ENCODE measurements around the gene GFER. TPM values are rescaled to one million over a fixed set of nuclear protein-coding genes. Genes with fewer than 3 reads are reported as not detected.

Gene GFER
- 8.4 and 10.6 TPM in 2 replicates for total RNA-seq

DNA sequence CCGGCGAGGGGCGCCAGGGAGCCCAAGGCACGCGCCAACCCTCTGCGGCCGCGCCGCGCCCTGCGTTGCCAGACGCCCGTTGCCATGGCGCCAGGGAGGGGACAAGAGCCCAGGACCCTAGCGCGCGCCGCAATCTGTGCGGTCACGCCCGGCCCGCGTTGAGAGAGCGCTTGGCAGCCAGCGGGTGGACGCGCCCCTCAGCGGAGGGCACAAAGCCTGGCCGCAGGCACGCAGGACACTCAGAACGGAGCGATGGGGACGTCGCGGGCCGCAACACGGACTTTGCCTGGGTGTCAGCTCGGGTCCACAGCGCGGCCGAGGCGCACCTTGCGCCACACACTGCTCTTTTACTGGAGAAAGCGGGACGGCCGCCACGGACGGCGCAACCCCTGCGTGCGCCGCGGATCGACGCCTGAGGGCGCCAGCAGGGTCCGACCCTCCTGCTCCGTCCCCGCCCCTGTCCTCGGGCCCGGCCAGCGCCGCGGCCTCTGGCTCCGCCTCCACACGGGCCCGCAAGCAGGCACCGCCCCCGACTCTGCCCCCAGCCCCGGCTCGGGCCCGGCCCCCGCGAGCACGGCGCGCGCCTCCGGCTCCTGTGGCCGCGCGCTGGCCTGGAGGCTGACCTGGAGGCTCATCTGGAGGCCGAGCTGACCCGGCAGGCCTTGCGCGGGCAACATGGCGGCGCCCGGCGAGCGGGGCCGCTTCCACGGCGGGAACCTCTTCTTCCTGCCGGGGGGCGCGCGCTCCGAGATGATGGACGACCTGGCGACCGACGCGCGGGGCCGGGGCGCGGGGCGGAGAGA, at the start of gene GFER:
Gene GFER, plus strand, starts transcription at position 650 of the 803 bp plus-strand sequence. Its CDS starts 26 bp downstream, at position 676.

DNA sequence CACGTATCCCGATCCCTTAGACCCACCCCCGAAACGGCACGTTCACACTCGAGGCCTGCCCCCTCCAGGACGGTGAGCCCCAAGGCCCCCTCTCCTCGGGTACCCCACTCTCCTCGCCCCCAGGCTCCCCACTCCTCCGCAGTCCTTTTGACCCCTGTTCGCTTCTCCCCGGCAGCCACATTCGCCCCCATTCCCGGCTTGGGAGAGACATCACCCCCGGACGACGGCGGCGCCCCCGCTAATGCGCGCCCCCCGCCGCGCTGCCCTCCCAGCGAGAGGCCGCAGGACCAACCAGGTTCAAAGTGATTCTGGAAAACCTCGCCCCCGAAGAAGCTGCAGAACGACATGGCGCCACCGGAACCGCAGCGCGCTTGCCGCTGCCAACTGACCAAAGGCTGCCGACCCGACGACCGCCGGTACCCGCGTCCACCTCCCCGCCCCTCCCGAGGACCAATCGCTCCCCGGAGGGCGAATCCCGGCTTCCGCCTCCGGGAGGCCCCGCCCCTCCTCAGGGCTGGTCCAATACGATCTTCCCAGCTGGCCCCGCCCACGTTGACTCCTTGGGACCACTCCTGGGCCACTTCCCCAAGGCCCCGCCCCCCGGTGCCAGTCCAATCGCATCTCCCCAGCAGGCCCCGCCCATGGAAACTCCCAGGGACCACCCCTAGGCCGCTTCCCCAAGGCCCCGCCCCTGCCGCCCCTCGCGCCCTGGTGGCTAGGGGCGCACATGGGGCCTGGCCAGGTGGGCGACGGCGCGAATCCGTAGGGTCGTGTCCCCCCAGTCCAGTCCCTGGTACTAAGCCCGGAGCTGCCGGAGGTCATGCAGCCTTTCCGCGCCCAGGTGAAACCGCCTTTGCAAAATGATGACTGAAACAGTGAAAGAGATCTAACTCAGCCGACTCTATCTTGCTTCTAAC, 40.9 kb upstream of the GFER start, which contains the start of gene MSRB1:
Gene MSRB1, minus strand, starts transcription at position 390 of the 917 bp plus-strand sequence. Its CDS starts 43 bp downstream, at position 347.

DNA sequence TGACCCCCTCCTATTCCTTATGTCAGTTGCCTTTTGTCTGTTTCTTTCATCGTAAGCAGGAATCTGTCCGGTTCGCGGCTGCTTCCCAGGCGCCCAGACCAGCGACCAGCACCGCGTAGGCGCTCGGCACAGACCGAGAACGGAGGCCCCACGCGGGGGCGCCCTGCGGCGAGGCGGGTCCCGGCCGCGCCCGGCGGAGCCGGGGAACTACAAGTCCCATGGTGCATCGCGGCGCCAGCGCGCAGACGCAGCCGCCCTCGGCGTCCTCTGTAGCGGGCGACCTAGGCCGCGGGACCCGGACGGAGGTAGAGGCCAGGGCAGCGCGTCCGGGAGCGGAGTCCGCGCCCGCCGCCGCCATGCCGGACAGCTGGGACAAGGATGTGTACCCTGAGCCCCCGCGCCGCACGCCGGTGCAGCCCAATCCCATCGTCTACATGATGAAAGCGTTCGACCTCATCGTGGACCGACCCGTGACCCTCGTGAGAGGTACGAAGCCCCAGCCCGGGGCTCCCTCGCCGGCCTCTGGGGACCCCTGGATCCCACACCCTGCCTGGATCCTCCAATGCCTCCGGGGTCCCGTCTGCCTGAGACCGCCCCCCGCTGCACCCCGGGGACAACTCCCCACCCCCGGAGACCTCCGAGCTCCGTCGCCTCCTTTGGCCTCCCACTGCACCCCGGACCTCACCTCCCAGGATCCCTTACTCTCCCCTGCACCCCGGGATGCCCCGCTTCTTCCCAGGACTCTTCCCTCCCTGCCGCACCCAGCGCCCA, 24.5 kb upstream of the GFER start, which contains the start of gene NDUFB10:
Gene NDUFB10, plus strand, starts transcription at position 270 of the 771 bp plus-strand sequence. Its CDS starts 87 bp downstream, at position 357.

DNA sequence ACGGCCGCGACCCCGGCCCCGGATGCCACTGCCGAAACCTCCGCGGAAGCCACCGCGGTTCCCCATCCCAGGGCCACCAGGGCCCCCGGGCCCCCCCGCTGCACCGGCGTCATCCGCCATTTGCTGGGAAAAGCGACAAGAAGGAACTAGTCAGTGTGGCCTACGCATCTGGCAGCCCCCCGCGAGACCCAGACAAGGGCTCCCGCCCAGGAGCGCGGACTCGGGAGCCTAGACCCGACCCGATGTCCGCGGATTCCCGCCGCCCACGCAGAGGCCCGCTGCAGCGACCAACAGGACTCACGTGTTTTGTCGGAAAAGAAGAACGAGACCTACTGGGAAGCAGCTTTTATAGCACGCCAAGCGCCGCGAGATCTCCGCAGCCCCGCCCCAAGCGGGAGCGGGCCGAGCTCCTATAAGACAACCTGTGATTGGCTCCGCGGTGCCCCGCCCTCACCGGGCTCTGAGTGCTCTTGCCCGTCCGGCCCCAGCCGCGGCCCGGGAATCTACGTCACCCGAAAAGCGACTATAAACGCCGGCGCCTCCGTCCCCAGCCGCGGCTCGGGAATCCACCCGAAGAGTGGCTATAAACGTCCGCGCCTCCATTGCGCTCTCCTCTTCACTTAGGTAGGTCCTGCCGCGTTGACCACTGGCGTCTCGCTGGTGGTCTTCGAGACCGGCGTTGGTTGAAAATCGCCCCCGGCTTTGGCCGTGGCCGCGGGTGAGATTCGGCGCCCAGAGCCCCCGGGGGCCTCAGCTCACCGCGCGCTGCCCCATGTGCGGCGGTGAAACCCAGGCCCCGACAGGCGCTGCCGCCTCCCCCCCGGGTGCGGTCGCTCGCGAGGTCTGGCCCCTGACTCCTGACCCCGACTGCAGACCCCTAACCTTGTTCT, 19.2 kb upstream of the GFER start, which contains the start of gene RPS2:
Gene RPS2, minus strand, starts transcription at position 321 of the 890 bp plus-strand sequence. Its CDS starts 201 bp downstream, at position 120.

DNA sequence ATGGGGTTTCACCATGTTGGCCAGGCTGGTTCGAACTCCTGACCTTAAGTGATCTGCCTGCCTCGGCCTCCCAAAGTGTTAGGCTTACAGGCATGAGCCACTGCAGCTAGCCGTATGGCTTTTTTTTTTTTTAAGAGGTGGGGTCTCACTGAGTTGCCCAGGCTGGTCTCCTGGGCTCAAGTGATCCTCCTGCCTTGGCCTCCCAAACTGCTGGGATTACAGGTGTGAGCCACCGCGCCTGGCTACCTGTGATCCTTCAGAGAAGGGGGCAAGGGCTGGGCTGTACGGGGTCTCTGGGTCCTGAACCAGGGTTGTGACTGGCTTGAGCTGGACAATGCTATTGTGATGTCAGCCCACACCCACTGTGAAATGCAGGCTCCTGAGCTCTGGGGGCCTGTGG, 17.5 kb upstream of the GFER start, which contains the start of gene RNF151:
Gene RNF151, plus strand, starts transcription at position 397 of the 400 bp plus-strand sequence. CDS start 26 bp downstream, outside the sequence.

DNA sequence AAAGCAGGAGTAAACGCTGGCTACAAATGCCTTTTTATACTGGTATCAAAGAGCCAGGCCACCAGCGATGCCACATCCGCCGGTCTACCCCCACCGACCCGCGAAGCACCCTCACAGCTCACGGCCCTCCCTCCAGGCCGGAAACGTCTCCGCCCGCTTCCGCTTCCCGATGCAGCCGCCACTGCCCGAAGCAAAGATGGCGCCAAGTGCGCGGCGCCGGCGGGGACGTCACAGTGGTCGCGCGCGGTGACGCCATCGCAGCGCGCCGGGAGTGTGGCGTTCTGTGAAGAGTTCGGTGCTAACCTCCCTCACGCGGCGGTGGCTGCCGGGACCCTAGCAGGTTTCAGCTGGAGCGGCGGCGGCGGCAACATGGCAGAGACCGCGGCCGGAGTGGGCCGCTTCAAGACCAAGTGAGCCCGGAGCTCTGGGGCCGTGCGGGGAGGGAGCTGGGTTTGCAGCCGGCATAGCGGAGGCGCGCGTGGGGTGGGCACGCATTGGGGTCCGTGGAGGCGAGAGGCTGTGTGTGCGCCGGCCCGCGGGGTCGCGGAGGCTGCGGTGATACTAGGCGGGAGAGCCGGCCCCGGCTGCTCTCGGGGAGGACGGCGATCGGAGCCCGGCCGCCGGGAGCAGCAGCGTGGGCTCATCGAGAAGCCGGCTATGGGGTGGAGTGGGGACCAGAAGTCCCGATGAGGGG, 12.1 kb upstream of the GFER start, which contains the start of gene TBL3:
Gene TBL3, plus strand, starts transcription at position 258 of the 694 bp plus-strand sequence. Its CDS starts 112 bp downstream, at position 370.

DNA sequence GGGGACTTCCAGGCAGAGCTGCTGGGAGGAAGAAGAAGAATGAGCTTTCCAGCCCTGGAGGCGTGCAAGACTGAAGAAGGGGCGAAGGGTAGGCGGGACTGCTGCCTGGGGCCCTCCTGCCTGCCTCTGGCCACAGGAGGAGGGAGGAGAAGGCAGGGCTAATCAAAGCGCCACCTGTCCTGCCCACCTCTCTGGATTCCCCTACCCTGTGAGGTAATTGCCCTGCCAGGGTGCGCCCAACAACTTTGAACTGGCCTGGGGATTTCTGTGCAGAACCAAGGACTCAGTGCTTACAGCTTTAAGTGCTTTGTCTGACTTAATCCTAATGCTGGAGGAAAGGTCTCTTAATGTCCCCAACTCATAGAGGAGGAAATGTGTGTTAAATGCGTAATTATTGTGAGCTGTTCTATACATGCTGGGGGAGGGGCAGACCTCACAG, 2.6 kb upstream of the GFER start, which contains the start of gene NOXO1:
Gene NOXO1, minus strand, starts transcription at position 72 of the 439 bp plus-strand sequence. CDS start 290 bp downstream, outside the sequence.

DNA sequence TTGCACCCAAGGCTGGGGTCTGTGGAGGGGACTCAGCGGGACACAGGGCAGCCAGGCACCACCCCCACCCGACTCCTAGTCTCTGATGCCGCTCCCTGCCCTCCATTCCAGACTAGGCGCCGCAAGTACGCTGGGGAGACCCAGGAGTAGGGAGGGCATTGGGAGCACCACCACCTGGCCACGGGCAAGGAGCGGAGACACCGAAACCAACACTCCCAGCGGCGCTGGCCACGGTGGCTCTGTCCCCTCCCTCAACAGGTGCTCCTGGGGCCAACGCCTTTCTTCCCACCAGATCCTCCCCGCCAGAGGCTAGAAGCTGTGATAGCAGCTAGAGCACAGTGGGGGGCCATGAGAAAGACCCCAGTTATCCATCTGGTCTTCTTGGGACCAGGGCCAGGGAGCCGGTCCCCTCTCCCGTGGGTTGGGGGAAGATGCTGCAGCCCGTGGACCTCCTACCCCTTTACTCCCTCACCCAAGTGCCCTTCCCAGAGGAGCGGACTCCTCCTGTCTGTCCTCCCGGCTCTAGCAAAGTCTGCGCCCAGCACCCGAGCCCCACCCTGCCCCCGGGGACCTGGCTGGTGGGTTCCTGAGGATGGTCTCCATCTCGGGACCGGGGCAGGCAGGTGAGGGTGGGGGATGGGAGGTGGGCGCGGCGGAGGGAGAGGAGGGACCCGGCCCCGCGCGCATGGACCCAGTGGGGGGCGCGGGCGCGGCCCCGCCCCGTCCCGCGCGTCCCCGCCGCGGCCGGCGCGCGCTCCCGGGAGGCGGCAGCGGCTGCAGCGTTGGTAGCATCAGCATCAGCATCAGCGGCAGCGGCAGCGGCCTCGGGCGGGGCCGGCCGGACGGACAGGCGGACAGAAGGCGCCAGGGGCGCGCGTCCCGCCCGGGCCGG, 5.5 kb downstream of the GFER start, which contains the start of gene SYNGR3:
Gene SYNGR3, plus strand, starts transcription at position 762 of the 892 bp plus-strand sequence. CDS start 133 bp downstream, outside the sequence.

DNA sequence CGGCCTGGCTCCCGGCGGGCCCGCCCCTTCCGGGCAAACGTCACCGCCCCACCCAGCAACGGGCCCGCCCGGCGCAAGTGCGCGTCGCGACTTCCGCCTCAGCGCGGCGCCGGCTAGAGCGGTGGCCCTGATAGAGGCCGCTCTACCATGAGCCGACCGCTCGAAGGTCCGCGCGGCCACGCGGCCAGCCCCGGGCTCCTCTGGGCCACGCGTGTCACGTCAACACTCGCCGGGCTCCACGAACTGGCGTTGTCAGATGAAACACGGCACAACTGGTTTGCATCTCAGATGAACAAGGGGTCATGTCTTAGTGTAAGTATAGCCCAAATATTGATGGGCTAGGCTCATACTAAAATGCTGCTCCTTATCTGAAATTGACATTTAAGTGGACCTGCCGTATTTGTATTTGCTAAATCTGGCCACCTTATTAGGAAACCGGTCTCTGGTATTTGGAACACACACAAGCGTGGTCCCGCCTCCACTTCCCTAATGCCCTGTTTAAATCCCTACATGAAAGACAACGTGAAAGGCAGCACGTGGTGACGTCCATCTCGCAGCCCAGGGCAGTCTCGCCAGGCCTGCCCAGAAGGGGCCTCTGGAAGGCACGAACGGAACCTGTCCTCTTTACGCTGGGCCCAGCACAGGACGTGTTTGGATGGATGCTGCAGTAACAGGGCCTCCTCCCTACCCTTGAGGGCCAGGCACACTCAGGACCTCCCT, 26.0 kb downstream of the GFER start, which contains the start of gene ZNF598:
Gene ZNF598, minus strand, starts transcription at position 31 of the 720 bp plus-strand sequence.

DNA sequence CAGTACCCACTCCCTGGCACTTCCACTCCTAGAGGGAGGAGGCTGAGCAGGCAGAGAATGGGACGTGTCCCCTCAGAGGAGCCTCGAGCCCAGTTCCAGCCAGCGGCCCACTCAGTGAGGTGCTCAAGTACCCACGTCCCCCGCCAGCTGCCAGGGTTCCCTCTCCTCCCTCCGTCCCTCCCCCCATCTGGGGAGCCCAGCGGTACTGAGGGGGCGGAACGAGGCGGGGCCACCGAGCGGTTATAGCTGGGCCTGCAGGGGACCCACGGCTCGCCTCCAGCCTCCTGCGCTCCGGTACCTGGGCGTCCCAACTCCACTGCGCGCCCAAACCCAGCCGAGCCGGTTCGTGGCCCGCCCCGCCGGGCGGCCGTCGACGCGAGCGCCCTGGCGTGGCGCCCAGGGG, 35.5 kb downstream of the GFER start, which contains the start of gene NPW:
Gene NPW, plus strand, starts transcription at position 268 of the 403 bp plus-strand sequence.

DNA sequence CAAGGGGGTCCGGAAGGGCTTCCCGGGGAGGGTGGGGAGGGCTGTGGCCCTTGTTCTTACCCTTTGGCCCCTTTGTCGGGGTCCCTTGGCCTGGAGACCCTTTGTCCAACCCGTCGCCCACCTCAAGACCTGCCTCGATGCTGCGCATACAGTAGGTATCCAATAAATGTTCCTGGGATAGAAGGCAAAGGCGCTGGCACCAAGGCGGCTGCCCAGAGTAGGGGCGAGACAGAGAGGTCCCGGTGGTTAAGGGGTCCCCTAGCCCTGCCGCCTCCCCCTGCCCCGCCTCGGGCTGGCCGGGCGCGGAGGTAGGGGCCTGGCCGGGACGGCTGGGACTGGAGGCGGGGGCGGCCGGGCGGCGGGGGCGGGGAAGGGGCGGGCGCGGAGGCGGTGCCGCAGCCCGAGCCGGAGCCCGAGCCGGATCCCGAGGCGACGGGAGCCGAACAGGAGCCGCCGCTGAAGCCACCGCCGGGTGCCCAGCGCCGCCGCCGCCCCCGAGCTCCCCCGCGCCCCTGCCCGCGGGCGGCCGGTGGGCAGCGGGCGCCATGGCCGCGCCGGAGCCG, 42.5 kb downstream of the GFER start, which contains the start of gene NHERF2:
Gene NHERF2, plus strand, starts transcription at position 442 of the 563 bp plus-strand sequence. Its CDS starts 104 bp downstream, at position 546.

Other genes starting within 250 kb of the GFER start
- 36.1 and 43.0 TPM in 2 replicates for gene NME3, start 212.7 kb upstream of the GFER start, total RNA-seq
- 6.3 and 6.4 TPM in 2 replicates for gene EME2, start 211.4 kb upstream of the GFER start, total RNA-seq
- gene MRPS34, start 211.1 kb upstream of the GFER start, total RNA-seq: 88.6 and 90.2 TPM in 2 replicates
- gene SPSB3, start 201.6 kb upstream of the GFER start, total RNA-seq: 33.6 and 52.0 TPM in 2 replicates
- gene NUBP2, start 201.2 kb upstream of the GFER start, total RNA-seq: 46.0 and 47.0 TPM in 2 replicates
- gene IGFALS, start 190.5 kb upstream of the GFER start, total RNA-seq: under 0.01 TPM in 1 of 2 replicates, not detected in the other
- 24.7 and 25.4 TPM in 2 replicates for gene HAGH, start 157.4 kb upstream of the GFER start, total RNA-seq
- gene FAHD1, start 157.0 kb upstream of the GFER start, total RNA-seq: 76.8 and 109 TPM in 2 replicates
- gene MEIOB, start 112.0 kb upstream of the GFER start, total RNA-seq: not detected in 2 replicates
- not detected in 2 replicates for gene HS3ST6, start 65.8 kb upstream of the GFER start, total RNA-seq
- 7.8 and 9.0 TPM in 2 replicates for gene MSRB1, start 41.0 kb upstream of the GFER start, total RNA-seq
- not detected in 2 replicates for gene RPL3L, start 29.5 kb upstream of the GFER start, total RNA-seq
- 197 and 259 TPM in 2 replicates for gene NDUFB10, start 24.7 kb upstream of the GFER start, total RNA-seq
- 3,167 and 4,556 TPM in 2 replicates for gene RPS2, start 19.4 kb upstream of the GFER start, total RNA-seq
- gene RNF151, start 17.3 kb upstream of the GFER start, total RNA-seq: not detected in 2 replicates
- gene TBL3, start 12.1 kb upstream of the GFER start, total RNA-seq: 26.5 and 30.1 TPM in 2 replicates
- gene NOXO1, start 2.7 kb upstream of the GFER start, total RNA-seq: 0.16 TPM in 1 of 2 replicates, not detected in the other
- 2.7 and 2.9 TPM in 2 replicates for gene SYNGR3, start 5.8 kb downstream of the GFER start, total RNA-seq
- gene ZNF598, start 25.6 kb downstream of the GFER start, total RNA-seq: 12.0 and 15.1 TPM in 2 replicates
- 0.47 and 0.60 TPM in 2 replicates for gene NPW, start 35.6 kb downstream of the GFER start, total RNA-seq
- 34.4 and 41.2 TPM in 2 replicates for gene NHERF2, start 42.7 kb downstream of the GFER start, total RNA-seq
- 43.2 and 62.1 TPM in 2 replicates for gene NTHL1, start 63.6 kb downstream of the GFER start, total RNA-seq
- 46.2 and 78.6 TPM in 2 replicates for gene TSC2, start 63.8 kb downstream of the GFER start, total RNA-seq
- gene PKD1, start 151.7 kb downstream of the GFER start, total RNA-seq: 63.0 and 123 TPM in 2 replicates
- gene RAB26, start 164.4 kb downstream of the GFER start, total RNA-seq: 3.2 and 5.5 TPM in 2 replicates
- 44.8 and 53.2 TPM in 2 replicates for gene TRAF7, start 171.6 kb downstream of the GFER start, total RNA-seq
- 0.09 and 0.16 TPM in 2 replicates for gene CASKIN1, start 212.4 kb downstream of the GFER start, total RNA-seq
- 14.2 and 18.7 TPM in 2 replicates for gene MLST8, start 221.3 kb downstream of the GFER start, total RNA-seq
- gene BRICD5, start 226.7 kb downstream of the GFER start, total RNA-seq: 0.60 and 1.1 TPM in 2 replicates
- gene PGP, start 230.6 kb downstream of the GFER start, total RNA-seq: 2.2 and 5.4 TPM in 2 replicates
- gene E4F1, start 239.4 kb downstream of the GFER start, total RNA-seq: 23.5 and 31.9 TPM in 2 replicates